Cardiac muscle cell (in vitro differentiated cells and primary cell): ENCODE data around the gene EIF6. TPM values are rescaled to one million over a fixed set of nuclear protein-coding genes. Genes with fewer than 3 reads are reported as not detected.
"Not testable (repeated sequence)": the region's sequence is repeated elsewhere in the genome, so short reads cannot be mapped to it uniquely, and the experiment has no call there.

Experiments used
- DNase-seq, 2 donors: peaks; one replicate each; pipeline versions ENCODE4 v3.0.0 to v3.0.0-alpha.2; 2010 to 2017; ENCODE audit warnings: low read depth in 1 of 2, low spot score in 1 of 2
- H3K27ac ChIP-seq: fragments of 200-600 bp; sonication (generic); 2 replicates; pipeline ENCODE4 v1.5.1; 2016
- H3K27me3 ChIP-seq: fragments of 200-600 bp; sonication (generic); 2 replicates; pipeline ENCODE4 v1.6.0; 2016; ENCODE audit warnings: control low read depth
- H3K36me3 ChIP-seq: fragments of 200-600 bp; sonication (generic); 2 replicates; pipeline ENCODE4 v1.5.1; 2016; ENCODE audit warnings: control low read depth
- H3K4me1 ChIP-seq: fragments of 200-600 bp; sonication (generic); 2 replicates; pipeline ENCODE4 v1.8.1; 2017; ENCODE audit warnings: low read depth, mild to moderate bottlenecking, mixed run types
- H3K4me3 ChIP-seq: fragments of 200-600 bp; sonication (generic); 2 replicates; pipeline ENCODE4 v1.5.1; 2016; ENCODE audit warnings: mild to moderate bottlenecking
- H3K9me3 ChIP-seq: fragments of 200-600 bp; sonication (generic); 2 replicates; pipeline ENCODE4 v1.5.1; 2017; ENCODE audit warnings: low read depth, mild to moderate bottlenecking, control low read depth
- polyA plus RNA-seq: library from polyadenylated mRNA; unstranded; fragments of >200 nt; fragmentation: Nextera tagmentation; extraction: Ambion mirVana; gene quantifications from 2 replicates; pipeline ENCODE4 v1.2.1, GENCODE V29; 2016
- total RNA-seq: library from RNA; depleted of rRNA; stranded (reverse); fragments of >200 nt; gene quantifications from 2 replicates; pipeline ENCODE4 v1.2.3, GENCODE V29; 2016
- TF ChIP-seq, protein P1 (sequence below): IDR thresholded peaks from 2 replicates; pipeline ENCODE4 v1.5.1; 2012; ENCODE audit warnings: low read depth, mild to moderate bottlenecking, low read length

The EIF6 gene
- total and polyA plus RNA-seq, 2 experiments from 2014 or later: 80.4 to 203 TPM

DNA sequence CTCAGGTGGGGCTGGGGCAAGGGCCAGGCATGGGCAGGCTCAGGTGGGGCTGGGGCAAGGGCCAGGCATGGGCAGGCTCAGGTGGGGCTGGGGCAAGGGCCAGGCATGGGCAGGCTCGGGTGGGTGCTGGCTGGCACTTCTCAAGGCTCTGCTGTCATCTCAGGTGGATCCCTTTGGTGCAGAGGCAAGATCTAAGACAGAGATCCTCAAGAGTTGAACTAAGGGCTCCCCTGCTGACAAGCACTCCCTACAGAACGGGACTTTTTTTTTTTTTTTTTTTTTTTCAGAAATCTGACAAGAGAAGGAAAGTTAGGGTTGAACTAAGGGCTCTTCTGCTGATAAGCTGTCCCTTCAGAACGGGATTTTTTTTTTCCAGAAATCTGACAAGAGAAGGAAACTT lies 31.6 kb downstream of the EIF6 start:
- no peak overlapping the region for H3K4me3 ChIP-seq
- DNase-seq: no peak
- no peaks in the 10 kb centered on the region for H3K9me3 ChIP-seq
- TF ChIP-seq, protein P1, sequence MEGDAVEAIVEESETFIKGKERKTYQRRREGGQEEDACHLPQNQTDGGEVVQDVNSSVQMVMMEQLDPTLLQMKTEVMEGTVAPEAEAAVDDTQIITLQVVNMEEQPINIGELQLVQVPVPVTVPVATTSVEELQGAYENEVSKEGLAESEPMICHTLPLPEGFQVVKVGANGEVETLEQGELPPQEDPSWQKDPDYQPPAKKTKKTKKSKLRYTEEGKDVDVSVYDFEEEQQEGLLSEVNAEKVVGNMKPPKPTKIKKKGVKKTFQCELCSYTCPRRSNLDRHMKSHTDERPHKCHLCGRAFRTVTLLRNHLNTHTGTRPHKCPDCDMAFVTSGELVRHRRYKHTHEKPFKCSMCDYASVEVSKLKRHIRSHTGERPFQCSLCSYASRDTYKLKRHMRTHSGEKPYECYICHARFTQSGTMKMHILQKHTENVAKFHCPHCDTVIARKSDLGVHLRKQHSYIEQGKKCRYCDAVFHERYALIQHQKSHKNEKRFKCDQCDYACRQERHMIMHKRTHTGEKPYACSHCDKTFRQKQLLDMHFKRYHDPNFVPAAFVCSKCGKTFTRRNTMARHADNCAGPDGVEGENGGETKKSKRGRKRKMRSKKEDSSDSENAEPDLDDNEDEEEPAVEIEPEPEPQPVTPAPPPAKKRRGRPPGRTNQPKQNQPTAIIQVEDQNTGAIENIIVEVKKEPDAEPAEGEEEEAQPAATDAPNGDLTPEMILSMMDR: no peak
- no peaks in the 10 kb centered on the region for H3K36me3 ChIP-seq
- H3K4me1 ChIP-seq: peaks cover 17% of the 10 kb centered on the region
- no peaks in the 10 kb centered on the region for H3K27me3 ChIP-seq
- no peak overlapping the region for H3K27ac ChIP-seq

DNA sequence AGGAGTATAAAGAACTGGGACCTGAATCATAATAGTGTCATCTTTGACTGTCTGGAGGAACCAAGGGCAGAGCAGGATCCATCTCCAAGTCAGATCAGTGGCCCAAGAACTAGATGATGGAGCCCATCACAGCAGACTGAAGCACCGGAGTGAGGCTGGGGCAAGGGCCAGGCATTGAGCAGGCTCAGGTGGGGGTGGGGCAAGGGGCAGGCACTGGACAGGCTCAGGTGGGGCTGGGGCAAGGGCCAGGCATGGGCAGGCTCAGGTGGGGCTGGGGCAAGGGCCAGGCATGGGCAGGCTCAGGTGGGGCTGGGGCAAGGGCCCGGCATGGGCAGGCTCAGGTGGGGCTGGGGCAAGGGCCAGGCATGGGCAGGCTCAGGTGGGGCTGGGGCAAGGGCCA lies 32.0 kb downstream of the EIF6 start:
- not testable (repeated sequence) for H3K36me3 ChIP-seq, DNase-seq
- H3K4me1 ChIP-seq: peaks cover 13% of the 10 kb centered on the region

DNA sequence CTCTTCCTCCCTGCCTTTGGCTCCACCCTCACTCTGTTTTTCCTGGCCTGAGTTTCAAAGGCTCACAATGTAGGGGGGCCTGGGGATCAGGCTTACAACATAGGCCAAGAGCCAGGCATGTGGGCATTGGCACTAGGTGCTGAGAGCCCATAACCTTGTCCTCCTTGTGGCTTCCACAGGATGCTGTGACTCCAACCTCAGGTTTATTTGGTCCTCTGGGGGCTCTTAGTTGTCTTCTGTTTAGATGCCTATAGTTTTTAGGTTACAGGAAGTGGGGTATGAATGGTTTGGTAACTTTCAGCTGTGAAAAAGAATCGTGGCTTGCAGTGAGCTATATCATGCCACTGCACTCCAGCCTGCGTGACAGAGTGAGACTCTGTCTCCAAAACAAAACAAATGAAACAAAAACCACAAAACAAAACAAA lies 32.5 kb downstream of the EIF6 start:
- TF ChIP-seq, protein P1: no peak
- H3K27ac ChIP-seq: no peak overlapping the region
- no peak for DNase-seq
- H3K4me3 ChIP-seq: no peak overlapping the region
- H3K4me1 ChIP-seq: peaks cover 7% of the 10 kb centered on the region
- no peaks in the 10 kb centered on the region for H3K9me3 ChIP-seq
- H3K27me3 ChIP-seq: no peaks in the 10 kb centered on the region
- H3K36me3 ChIP-seq: no peaks in the 10 kb centered on the region

More for the DNA sequence above, 32.0 kb downstream of the EIF6 start:
- not testable (repeated sequence) for H3K4me3 ChIP-seq, H3K27ac ChIP-seq, H3K27me3 ChIP-seq, H3K9me3 ChIP-seq

DNA sequence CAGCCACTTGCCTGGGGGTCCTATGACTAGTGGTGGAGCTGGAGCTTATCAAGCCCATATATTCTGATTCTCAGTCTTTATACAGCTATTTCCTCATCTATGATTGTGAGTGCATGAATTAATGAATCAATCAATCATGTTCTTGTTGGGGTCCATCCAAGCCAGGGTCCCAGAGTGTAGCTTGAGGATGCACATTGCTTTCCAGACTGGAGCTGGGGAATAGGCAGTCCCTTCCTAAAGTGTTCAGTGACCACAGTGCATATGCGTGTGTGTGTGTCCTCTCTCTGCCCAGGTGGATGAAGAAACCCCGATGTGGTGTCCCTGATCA lies 33.0 kb downstream of the EIF6 start:
- DNase-seq: no peak
- Histone ChIP-seq H3K27me3 (no peaks in the 10 kb centered on the region), H3K4me1 (peaks cover 4% of the 10 kb centered on the region), H3K27ac (no peak overlapping the region), H3K9me3 (no peaks in the 10 kb centered on the region), H3K36me3 (no peaks in the 10 kb centered on the region), H3K4me3 (no peak overlapping the region)
- TF ChIP-seq, protein P1: no peak

DNA sequence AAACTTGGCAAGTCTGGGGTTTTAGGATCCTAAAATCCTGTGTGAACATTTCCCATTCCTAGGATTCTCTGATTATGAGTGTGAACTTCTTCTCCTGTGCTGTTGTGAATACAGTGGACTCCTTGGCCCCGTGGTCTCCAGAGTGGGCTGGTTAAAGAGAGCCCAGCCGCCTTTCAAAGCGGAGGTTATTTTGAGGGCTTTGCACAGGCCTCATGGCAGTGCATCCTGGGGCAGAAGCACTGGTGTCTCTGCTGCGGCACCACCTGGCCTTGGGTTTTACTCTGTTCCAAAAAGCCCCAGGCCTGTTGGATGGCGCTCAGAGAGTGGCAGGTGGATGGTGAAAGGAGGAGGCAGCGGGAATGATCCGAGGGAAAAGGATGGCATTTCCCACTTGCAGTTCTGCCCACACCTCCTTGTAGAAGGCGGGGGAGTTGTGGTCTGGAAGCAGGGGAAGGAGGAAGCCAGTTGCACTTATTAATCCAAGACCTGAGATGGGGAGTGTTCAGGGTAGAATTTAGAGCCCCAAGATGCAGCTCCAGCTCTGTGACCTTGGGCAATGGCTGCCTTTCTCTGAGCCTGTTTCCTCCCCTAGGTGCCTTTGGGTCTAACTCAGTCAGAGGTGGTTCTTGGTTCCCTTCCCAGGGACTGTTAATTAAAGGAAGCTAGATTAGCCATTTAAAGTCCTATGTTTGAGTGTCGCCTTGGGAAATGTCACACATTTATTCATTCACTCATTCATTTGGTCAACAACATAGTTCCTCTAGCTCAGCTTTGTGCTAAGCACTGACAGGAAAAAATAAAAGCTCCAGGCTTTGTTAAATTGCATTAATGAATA lies 35.7 kb downstream of the EIF6 start:
- H3K36me3 ChIP-seq: no peaks in the 10 kb centered on the region
- TF ChIP-seq, protein P1: no peak
- H3K9me3 ChIP-seq: no peaks in the 10 kb centered on the region
- no peaks in the 10 kb centered on the region for H3K27me3 ChIP-seq
- H3K4me1 ChIP-seq: peaks cover 4% of the 10 kb centered on the region
- H3K4me3 ChIP-seq: no peak overlapping the region
- DNase-seq: no peak
- no peak overlapping the region for H3K27ac ChIP-seq

DNA sequence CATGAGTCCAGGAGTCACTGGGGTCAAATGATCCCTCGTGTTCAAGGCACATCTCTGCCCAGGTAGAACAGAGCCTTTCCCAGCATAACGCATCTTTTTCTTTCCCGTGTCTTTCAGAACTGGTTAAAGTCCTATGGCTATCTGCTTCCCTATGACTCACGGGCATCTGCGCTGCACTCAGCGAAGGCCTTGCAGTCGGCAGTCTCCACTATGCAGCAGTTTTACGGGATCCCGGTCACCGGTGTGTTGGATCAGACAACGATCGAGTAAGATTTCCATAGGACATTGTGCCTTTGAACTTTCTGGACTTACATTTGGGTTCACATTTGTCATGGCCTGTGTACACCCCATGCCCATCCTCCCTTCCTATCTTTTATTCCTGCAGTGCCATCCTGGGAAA lies 37.8 kb downstream of the EIF6 start:
- H3K9me3 ChIP-seq: no peaks in the 10 kb centered on the region
- TF ChIP-seq, protein P1: no peak
- DNase-seq: no peak
- H3K4me3 ChIP-seq: no peak overlapping the region
- no peak overlapping the region for H3K27ac ChIP-seq
- H3K36me3 ChIP-seq: no peaks in the 10 kb centered on the region
- H3K27me3 ChIP-seq: no peaks in the 10 kb centered on the region
- peaks cover 4% of the 10 kb centered on the region for H3K4me1 ChIP-seq
